Activated CD8-positive, alpha-beta memory T cell treated with anti-CD3 and anti-CD28 coated beads for 24 hours (primary cell): Measurements from ENCODE around the gene GREB1.

Experiments used
- DNase-seq: peaks from one replicate; pipeline ENCODE4 v3.0.0-alpha.2; 2020

GREB1 gene

DNA sequence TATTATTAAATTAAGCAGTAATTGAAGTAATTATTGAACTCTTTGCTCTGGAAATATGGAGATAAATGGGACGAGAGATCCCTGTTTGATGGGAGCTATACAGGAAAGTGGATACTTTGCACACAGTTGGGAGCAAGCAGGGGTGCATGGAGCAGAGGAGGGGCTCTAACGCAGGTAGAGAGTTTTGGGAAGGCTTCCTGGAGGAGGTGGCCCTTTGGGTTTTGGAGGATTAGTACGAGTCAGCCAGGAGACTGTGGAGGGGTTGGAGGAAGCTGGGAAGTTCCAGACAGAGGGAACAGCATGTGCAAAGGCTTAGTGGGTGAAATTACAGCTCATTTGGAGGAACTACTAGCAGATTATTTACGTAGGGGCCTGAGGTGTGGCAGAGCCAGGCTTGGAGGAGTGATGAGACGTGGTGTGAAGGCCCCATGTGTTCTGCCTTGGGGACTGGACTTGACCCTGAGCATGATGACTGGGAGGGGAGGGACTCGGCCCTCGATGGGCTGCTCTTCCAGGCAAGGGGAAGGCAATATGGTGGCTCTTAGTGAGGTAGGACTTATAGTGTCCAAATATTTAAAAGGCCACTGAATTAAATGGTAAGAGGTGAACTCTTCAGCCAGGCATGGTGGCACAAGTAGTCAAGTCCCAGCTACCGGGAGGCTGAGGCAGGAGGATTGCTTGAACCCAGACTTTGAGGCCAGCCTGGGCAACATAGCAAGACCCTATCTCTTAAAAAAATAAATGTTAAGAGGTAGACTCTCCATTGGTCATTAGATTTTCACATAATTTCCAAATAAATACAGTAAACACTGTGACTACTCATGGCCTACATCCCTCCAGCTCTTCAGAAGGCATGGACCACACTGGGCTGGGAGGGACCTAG lies 30.2 kb downstream of the GREB1 start:
- no peak for DNase-seq

- no peak for DNase-seq
Measured at GRCh38 chr2:11564816-11565567, 31.1 kb downstream of the GREB1 start.

DNA sequence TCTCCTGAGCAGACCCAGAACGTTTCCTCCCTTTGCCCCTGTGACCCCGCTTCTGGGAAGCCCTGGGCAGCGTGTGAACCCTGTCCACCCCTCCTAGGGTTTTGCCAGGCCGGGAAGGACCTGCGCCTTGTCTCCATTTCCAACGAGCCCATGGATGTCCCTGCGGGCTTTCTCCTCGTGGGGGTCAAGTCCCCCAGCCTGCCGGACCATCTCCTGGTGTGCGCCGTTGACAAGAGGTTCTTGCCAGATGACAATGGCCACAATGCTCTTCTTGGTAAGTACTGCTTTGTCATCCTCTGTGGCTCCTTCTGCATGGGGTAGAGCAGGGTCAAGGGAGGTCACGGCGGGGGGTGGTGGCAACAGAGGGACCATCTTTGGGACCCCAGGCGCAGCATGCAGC lies 32.5 kb downstream of the GREB1 start:
- no peak for DNase-seq

GRCh38 chr2:11567631-11568031 lies 33.8 kb downstream of the GREB1 start:
- no peak for DNase-seq

GRCh38 chr2:11568436-11568835 lies 34.6 kb downstream of the GREB1 start:
- no peak for DNase-seq

GRCh38 chr2:11569636-11570035 lies 35.8 kb downstream of the GREB1 start:
- DNase-seq = no peak

DNA sequence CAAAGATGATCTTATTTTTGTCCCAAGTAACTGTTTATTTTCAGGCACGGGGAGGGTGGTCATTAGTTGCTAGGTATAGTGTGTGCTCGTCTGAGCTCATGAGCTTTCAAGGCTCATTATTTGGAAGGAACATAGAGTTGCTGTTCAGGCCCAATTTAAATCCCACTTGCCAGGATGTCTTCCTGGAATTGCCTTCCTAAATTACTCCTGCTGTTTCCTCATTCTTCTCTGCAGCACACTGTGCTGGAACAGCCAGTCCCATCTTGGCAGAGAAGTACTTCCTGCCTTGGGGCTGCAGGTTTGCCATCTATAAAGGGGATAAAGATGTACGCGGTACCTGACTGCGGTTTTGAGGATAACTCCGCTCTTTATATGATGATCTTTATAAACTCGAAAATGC lies 37.3 kb downstream of the GREB1 start:
- no peak for DNase-seq

DNA sequence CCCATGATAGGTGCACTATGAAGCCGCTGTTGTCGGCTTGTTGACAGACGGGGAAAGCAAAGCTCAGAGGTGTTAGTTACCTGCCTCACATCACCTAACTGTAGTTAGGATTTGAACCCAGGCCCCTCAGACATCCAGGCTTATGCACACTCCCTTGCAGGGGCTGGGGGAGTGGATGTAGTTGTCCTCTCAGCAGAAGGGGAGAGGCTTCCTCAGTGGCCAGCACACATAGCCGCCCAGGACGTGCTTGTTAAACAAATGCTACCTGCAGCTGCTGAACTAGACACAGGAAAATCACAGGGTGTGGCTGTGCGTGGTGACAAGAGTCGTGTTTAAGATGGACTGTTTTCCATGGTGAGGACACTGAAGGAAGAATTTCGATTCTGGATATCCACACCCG lies 39.2 kb downstream of the GREB1 start:
- DNase-seq = no peak

- no peak for DNase-seq
Measured at GRCh38 chr2:11573418-11574175, 39.8 kb downstream of the GREB1 start.

DNA sequence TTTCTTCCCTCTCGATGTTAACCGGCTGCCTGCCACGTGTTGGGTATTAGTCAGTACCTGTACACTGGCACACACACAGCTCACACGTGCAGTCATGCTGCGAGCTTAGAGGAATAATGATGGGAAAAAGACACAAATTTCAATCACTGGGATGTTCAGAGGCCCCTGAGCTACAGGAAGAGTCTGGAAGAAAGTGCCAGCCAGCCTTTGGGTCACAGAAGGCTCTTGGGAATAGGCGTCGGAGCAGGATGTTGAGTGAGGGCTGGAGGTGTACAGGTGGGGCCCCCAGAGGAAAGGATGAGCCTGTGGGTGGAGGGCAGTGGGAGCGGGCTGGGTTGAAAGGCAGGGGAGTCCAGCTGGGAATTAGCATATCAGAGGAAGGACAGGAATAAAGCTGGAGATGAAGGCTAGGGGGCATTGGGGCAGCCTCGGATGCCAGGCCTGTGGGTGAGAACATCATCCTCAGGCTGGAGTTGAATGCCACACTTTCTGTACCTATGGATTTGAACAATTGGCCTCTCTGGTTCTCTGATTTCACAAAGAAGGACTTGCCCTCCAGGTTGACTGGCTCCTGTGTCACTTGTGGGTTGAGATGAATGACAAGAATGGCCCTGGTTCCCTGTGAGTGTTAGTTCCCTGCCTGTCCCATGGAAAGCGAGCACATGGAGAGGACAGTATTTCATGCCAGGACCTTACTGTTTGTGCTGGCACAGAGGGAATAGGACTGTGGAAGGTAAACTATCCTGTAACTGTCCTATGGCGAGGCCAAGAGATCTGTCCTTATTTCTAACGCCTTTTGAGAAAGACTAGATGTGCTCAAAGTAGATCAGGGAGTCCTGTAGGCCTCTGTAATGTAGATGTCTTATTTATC lies 40.6 kb downstream of the GREB1 start:
- no peak for DNase-seq

GRCh38 chr2:11576398-11576797 lies 42.6 kb downstream of the GREB1 start:
- no peak for DNase-seq

DNA sequence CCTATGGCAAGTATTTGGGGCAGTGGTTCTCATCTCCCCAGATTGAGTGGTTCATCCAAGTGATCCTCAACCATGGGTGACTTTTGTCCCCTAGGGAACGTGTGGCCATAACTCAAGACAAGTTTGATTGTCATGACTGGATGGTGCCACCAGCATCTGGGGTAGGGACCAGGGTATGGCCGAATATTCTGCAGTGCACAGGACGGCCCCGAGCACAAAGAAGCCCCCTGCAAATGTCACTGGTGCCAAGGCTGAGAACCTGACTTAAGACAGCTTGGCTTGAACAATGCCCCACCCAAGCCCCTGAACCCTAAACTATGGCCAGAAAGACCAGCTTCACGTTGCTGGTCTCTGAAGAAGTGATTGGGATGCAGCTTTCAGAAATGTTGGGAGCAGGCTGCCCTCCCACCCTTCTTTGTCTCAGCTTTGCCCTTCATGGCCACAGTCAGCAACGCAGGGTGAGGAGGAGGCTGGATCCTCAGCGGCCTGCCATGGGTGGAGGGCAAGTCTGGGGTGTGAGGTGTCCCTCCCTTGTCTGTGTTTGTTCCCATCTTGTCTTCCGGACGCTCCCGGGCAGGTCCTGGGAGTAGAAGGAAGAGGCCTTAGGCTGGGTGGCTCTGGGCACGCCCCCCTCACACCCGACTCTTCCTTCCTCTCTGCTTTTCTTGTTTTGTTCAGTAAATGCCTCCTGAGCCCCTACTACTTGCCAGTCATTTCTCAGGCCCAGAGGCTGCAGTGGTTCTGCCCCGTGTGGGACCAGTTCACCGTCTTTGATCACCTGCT lies 43.4 kb downstream of the GREB1 start:
- no peak for DNase-seq

DNA sequence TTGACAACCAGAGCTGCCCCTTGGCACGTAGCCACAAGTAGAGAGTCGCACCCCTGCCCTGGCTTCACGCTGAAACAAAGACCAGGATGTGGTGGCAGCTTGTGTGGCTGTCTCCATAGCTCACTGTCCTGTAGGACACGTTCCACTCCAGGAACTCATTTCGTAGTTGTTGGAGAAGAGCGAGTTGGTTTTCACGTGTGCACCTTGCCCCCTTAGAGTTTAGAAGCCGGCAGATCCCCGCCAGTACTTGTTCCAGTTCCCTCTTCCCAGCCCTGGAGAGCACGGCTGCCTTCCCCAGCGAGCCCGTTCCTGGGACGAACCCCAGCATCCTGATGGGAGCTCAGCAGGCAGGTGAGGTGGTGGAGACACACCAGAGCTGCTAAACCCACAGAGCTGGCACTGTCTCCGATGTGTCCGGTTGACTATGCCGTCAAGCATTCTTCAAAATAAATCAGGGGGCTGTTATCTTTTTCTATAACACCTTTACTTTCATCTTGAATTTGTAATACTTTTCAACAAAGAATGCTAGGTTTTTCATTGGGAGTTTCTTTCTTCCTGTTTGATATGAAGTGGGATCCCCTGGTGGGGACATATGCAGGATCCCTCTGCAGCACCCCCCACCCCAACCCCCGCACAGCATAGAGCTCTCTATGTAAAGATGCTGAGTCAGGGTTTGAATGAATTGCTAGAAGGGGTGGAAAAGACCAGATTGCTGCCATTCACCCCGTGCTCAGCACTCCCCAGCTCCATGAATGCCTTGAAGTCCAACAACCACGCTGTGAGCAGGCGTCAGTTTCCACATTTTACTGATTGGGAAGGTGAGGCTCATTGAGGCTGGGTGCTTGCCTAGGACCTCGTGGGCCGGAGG lies 44.5 kb downstream of the GREB1 start:
- no peak for DNase-seq

GRCh38 chr2:11578986-11579774 lies 45.3 kb downstream of the GREB1 start:
- DNase-seq = no peak

DNA sequence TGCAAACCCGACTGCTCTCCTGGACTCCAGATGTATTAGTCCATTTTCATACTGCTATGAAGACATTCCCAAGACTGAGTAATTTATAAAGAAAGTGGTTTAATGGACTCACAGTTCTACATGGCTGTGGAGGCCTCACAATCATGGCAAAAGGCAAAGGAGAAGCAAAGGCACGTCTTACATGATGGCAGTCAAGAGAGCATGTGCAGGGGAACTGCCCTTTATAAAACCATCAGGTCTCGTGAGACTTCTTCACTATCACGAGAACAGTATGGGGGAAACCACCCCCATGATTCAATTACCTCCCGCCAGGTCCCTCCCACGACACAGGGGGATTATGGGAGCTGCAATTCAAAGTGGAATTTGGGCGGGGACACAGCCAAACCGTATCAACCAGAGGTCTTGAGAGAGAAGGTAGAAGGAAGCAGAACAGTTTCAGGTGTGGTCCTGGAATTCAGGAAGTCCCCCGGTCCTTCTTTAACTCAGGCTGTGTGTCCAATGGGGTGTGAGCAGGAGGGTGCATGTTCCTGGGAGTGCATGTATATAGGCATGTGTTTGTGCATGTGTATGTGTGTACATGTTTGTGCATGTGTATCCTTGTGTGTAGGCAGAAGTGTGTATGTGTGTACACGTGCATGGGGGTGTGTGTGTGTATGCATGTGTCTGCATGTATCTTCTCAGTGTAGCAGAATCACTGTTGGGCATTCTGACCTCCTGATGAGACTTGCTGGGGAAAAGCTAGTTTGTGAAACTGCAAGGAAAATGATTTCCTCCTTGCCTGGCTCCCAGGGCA lies 46.2 kb downstream of the GREB1 start:
- no peak for DNase-seq

- DNase-seq = no peak
Measured at GRCh38 chr2:11580697-11581096, 46.9 kb downstream of the GREB1 start.

- no peak for DNase-seq
Measured at GRCh38 chr2:11581124-11581796, 47.4 kb downstream of the GREB1 start.
